MV-4-11 (cell line): Measurements from ENCODE around the gene PARD3B.

Experiments used
- DNase-seq: peaks from one replicate; lab custom pipeline; 2025; lab: John Stamatoyannopoulos, UW

Gene PARD3B

DNA sequence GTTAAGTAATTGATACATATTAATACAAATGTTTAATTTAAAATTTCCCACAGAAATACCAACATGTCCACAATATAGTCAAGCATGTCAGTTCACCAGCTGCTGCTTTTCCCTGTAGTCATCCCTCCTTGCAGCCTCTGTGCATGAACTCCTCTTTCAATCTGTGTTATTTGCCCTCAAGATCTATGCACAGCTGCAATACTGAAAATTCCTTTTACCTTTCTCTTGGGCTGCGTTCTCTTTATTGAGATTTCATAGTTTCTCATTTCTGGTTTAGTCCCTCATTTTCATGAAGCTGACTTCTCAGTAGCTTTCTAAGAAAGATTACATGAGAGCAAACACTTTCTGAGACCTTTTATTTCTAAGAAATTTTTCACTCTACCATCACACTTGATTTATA, 464.9 kb downstream of the PARD3B start:
- no peak for DNase-seq

GRCh38 chr2:205011031-205011430, 465.8 kb downstream of the PARD3B start:
- DNase-seq: no peak

DNA sequence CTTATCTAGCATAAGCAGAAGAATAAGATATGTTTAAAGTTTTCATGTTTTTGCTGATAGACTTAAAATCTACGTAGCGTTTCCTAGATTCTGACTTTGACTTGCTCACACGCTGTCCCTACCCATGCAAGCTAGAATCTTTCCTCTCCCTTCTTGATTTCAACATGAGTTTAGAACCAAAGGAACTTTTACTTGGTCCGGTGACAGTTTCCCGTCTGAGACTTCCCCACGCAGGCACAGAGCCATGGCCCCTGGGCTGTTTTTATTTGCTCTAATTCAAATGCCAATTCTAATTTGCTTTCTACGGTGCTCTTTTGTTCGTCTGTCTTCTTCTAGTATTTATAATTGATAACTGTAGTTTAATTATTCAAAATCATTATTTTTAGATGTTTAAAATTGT, 467.7 kb downstream of the PARD3B start:
- DNase-seq: no peak

- DNase-seq: no peak
Observed at GRCh38 chr2:205013586-205013985, 468.3 kb downstream of the PARD3B start.

DNA sequence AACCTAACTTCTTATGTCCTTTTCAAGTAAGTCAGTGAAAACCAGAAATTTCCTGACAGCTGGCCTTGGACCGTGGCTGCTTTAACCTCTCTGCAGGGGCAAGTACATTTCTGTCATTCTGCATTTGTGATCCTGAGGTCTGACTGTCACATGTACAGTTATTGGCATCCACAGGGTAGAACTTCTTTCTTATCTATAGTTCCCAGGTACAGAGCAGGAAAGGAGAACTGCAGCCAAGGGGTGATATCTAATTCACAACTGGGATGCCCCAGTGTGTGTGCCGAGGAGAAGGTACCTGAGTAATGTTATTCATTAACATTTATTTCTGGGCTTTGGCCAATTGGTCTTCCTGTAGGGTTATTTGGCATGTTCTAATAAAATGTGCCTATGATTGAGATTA, 468.9 kb downstream of the PARD3B start:
- no peak for DNase-seq

DNA sequence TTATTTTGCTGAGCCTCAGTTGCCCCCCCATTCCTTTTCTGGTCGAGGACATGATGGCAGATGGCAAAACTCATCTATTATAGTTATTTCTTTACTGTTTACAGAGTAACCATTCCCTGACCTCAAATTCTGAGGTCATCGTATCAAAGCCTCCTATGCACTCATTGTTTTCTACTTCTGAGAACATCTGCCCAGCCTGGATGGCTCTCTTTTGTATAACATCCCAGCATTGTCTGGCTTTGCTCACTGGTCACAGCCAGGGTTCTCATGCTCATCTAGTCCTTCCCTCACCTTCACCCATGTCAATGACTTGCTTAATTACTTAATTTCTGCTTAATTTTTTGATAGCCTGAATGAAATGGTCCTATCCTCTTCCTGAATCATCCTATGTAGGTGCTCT, 472.1 kb downstream of the PARD3B start:
- no peak for DNase-seq

DNA sequence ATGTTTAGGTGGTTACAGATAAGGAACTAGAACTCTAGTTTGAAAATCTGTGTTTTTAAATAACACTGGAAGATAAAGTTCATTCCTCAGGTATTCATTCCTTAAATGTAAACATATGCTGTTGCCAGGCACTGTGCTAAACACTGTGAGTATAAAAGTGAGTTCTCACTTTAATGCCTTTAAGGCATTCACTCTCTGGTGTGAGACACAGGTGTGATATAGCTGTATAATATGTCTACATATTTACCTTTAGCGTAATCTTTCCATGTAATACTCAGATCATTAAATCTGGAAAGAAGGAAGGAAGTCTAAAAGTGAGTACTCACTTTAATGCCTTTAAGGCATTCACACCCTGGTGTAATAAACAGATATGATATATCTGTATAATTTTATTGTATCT, 472.6 kb downstream of the PARD3B start:
- DNase-seq: no peak

DNA sequence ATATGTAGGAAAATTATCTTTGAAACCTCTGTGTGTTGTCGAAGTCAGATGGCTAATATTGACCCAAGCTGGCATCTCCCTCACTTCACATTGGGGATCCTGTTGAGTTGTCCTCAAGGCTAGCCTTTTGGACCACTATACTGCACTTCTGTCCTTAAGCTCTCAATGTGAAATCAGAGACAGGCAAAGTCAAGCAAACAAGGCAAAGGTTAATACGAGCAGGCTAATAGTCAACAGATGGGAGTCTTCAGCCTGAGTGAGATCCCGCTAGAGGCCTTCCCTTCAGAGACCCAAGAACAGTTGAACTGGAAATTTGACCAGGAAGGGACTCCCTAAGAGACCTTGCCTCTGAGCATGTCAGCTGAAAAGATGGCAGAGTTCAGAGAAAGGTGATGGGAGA, 475.4 kb downstream of the PARD3B start:
- DNase-seq: no peak

GRCh38 chr2:205022841-205023240, 477.6 kb downstream of the PARD3B start:
- DNase-seq: no peak

GRCh38 chr2:205024822-205025518, 479.7 kb downstream of the PARD3B start:
- peak; percentile 75 for DNase-seq

DNA sequence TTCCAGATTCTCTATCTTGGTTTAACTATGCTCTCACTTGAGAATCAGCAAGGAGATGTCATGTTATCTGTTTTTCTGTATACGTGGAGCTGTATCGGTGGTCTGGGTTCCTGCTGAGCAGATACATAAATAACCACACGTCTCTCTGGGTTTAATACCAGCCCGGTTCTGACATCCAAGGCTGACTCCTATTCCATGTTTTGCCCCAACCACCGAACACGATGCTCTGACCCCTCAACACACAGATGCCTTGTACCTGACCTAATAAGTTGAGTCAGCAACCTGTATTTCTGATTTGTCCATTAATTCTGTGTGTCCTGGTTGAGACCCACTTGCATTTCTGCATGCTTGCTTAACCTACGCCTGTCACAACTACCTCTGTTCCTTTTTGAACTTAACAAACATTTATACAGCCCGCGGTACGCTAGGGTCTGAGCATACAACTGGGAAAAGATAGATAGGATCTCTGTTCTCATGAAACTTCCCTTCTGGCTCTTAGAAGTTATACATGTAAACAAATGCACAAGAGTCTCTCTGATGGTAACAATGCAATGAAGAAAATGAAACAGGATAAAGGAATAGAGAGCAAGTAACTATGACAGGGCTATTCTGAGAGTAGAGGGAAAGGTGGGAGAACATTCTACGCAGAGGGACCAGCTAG, 480.4 kb downstream of the PARD3B start:
- no peak for DNase-seq

DNA sequence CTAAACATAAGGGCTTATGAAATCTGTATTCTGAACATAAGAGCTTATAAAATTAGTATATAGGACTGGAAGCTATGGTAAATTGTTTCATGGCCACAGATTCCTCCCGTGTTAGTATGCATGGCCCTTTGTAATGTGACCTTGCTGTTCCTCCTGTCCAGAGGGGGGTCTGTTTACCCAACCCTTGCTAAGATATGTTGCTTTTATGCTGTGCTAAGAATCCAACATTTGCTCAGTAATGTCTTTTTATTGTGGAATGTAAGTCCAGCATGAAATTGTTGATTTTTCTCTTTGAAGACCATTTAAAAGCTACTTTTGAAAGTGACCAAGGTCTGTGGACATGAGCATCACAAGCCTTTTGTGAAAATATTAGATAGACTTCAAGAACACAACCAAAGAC, 485.4 kb downstream of the PARD3B start:
- DNase-seq: no peak

GRCh38 chr2:205032093-205032551, 486.8 kb downstream of the PARD3B start:
- no peak for DNase-seq

DNA sequence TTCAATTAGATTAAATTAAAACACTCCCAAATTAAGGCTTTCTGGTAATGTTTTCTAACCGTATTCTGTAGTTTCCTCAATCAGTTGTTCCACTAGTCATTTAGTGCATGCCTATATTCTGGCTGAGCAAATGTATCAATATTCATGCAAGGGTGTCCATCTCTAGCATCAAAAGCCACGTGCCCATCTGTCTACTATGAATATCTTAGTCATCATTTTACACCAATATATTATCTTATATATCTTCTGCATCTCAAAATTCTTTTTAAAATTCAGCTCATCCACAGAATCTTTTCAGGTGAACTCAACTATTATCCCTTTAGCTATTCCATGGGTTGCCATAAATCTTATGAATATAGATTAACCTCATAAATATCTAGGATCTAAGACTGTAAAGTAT, 488.2 kb downstream of the PARD3B start:
- no peak for DNase-seq

- no peak for DNase-seq
Observed at GRCh38 chr2:205034034-205034433, 488.8 kb downstream of the PARD3B start.

- no peak for DNase-seq
Observed at GRCh38 chr2:205040323-205040722, 495.0 kb downstream of the PARD3B start.

- DNase-seq: no peak
Observed at GRCh38 chr2:205041472-205042130, 496.3 kb downstream of the PARD3B start.

GRCh38 chr2:205043285-205043684, 498.0 kb downstream of the PARD3B start:
- DNase-seq: no peak

- DNase-seq: no peak
Observed at GRCh38 chr2:205045706-205046105, 500.4 kb downstream of the PARD3B start.

DNA sequence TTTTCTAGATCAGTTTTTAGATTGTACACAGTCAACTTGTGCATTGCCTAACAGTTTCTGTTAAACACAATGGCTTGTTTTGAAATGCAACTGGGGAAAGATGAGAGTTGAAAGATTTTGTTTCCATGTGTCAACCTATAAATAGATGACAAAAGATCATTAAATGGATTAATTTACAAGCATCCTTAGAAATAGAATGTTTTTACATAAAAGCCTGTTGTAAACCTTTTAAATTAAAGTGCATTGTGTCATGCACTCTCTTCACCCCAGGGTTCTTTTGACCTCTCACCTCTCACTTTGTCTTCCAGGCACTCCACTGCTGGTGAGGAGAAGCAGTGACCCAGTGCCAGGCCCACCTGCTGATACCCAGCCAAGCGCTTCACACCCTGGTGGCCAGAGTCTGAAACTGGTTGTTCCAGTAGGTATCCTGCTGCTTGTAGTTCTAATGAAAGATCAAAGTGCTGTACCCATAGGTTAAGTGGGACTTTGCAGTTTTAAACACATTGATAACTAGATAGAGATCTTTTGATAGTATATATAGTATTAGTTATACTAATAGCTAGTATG, 502.1 kb downstream of the PARD3B start:
- DNase-seq: no peak

DNA sequence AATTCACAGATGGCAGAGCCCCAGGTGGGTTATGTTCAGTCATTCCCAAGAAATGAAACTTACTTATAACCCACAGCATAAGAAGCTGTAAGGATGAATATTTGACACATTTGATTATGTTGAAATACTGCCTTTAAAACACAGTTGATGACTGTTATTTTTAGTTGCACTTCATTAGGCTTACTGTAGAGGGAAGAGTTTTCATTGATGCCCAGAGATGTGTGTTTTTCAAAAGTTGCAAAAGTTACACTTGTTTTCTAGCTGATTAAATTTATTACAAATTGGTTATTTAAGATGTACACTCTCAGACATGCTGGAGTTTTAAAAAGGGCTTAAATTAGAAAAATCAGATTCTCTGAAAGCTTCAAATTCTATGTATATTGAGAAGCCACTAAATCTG, 506.1 kb downstream of the PARD3B start:
- no peak for DNase-seq

DNA sequence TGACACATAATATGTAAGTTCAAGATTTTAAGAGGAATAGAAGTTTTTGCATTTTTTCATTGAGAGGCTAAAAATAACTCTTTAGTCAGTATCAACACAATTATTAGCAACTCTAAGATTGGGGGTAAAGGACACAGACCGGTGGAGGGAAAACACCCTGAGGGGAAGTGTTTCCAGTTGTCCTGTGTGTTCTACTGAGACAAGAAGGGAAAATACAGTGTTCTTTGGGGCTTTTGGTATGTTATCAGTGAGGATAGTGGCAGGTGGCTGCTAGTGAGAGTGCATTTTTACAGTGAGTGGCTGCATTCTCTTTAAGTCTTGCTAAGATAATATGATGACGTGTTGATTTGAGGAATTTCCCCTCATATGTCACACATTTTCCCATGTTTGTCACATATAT, 507.5 kb downstream of the PARD3B start:
- DNase-seq: no peak

GRCh38 chr2:205053827-205054410, 508.6 kb downstream of the PARD3B start:
- DNase-seq: no peak
